SK-N-SH (cell line): ENCODE data around the gene ABCA4. TPM values are rescaled to one million over a fixed set of nuclear protein-coding genes. Genes with fewer than 3 reads are reported as not detected.

Experiments
- CTCF ChIA-PET: fragments of 300-600, 350-600 bp; formaldehyde crosslinking; extraction: SDS; loops from one replicate; lab custom pipeline; 2021; lab: Yijun Ruan, JAX
- POLR2A ChIA-PET: fragments of 350-600 bp; sonication (Branson Sonifier 250); formaldehyde crosslinking; extraction: SDS; loops from one replicate; lab custom pipeline; 2020; ENCODE audit warnings: antibody characterized with exemption, inconsistent platforms; lab: Yijun Ruan, JAX
- DNase-seq: peaks from one replicate; pipeline ENCODE4 v3.0.0; 2012
- H2AFZ ChIP-seq: fragments of 200-600 bp; sonication (generic); 2 replicates; pipeline ENCODE4 v1.8.1; 2016; ENCODE audit warnings: antibody characterized with exemption, mild to moderate bottlenecking, low read depth
- H3F3A ChIP-seq: fragments of 200-600 bp; sonication (generic); replicated peaks from 2 replicates; pipeline ENCODE3; 2016; ENCODE audit warnings: antibody characterized with exemption, mild to moderate bottlenecking; ENCODE audit not compliant: insufficient read depth
- H3K27ac ChIP-seq, 2 experiments: fragments of 200-500 bp in 1 of 2; fragments of 200-600 bp in 1 of 2; sonication (Bioruptor generic) in 1 of 2; sonication (generic), shearing (Covaris generic) in 1 of 2; 2 replicates each; pipeline versions ENCODE4 v1.5.1 to v1.6.1; 2014 to 2016; ENCODE audit warnings: low read depth in 2 of 2, inconsistent platforms in 1 of 2, low read length in 1 of 2, mild to moderate bottlenecking in 1 of 2, mixed read lengths in 1 of 2
- H3K27me3 ChIP-seq: fragments of 200-600 bp; sonication (generic), shearing (Covaris generic); 2 replicates; pipeline ENCODE4 v1.6.1; 2016; ENCODE audit warnings: mixed run types; ENCODE audit not compliant: insufficient read depth
- H3K36me3 ChIP-seq, 2 experiments: fragments of 200-500 bp in 1 of 2; fragments of 200-600 bp in 1 of 2; sonication (Bioruptor generic) in 1 of 2; sonication (generic) in 1 of 2; replicated peaks in 1 of 2; 2 replicates each; pipeline versions ENCODE3 to v1.5.1; 2014 to 2016; ENCODE audit warnings: low read length in 1 of 2, mild to moderate bottlenecking in 1 of 2; ENCODE audit not compliant: insufficient read depth in 2 of 2, control insufficient read depth in 1 of 2
- H3K4me1 ChIP-seq, 2 experiments: fragments of 200-500 bp in 1 of 2; fragments of 200-600 bp in 1 of 2; sonication (Bioruptor generic) in 1 of 2; sonication (generic), shearing (Covaris generic) in 1 of 2; 2 replicates each; pipeline versions ENCODE4 v1.5.1 to v1.6.1; 2014 to 2016; ENCODE audit warnings: low read depth in 1 of 2, low read length in 1 of 2, mixed run types in 1 of 2; ENCODE audit not compliant: insufficient read depth in 2 of 2, control insufficient read depth in 1 of 2
- H3K4me2 ChIP-seq: fragments of 200-600 bp; sonication (generic), shearing (Covaris generic); 2 replicates; pipeline ENCODE4 v1.6.1; 2017; ENCODE audit warnings: mixed run types
- H3K4me3 ChIP-seq, 2 experiments: fragments of 200-500 bp in 1 of 2; fragments of 200-600 bp in 1 of 2; sonication (Bioruptor generic) in 1 of 2; sonication (generic), shearing (Covaris generic) in 1 of 2; 2 replicates each; pipeline versions ENCODE4 v1.5.1 to v1.8.1; 2014 to 2016; ENCODE audit warnings: low read depth in 2 of 2, inconsistent platforms in 1 of 2, low read length in 1 of 2, mild to moderate bottlenecking in 1 of 2, mixed read lengths in 1 of 2, moderate library complexity in 1 of 2
- H3K79me2 ChIP-seq: fragments of 200-600 bp; sonication (generic); 2 replicates; pipeline ENCODE4 v1.8.1; 2017; ENCODE audit warnings: mild to moderate bottlenecking; ENCODE audit not compliant: insufficient read depth
- H3K9ac ChIP-seq: fragments of 200-600 bp; sonication (generic); 2 replicates; pipeline ENCODE4 v1.6.1; 2017; ENCODE audit warnings: mixed run types
- H3K9me2 ChIP-seq: fragments of 200-600 bp; sonication (generic); 2 replicates; pipeline ENCODE4 v1.6.1; 2017; ENCODE audit warnings: mixed run types
- H3K9me3 ChIP-seq: fragments of 200-600 bp; sonication (generic); 2 replicates; pipeline ENCODE4 v1.6.1; 2017; ENCODE audit warnings: mixed run types, mild to moderate bottlenecking, moderate library complexity
- H4K20me1 ChIP-seq: fragments of 200-600 bp; sonication (generic); 2 replicates; pipeline ENCODE4 v1.6.1; 2017; ENCODE audit warnings: mild to moderate bottlenecking, mixed run types; ENCODE audit not compliant: insufficient read depth
- CHD2 ChIP-seq: fragments of 150-350 bp; IDR thresholded peaks from 2 replicates; pipeline ENCODE4 v1.6.1; 2018; ENCODE audit warnings: low read length; ENCODE audit not compliant: partially characterized antibody
- ELF1 ChIP-seq: IDR thresholded peaks from 2 replicates; pipeline ENCODE4 v1.4.0; 2012
- EZH2phosphoT487 ChIP-seq: fragments of 200-600 bp; sonication (generic); IDR thresholded peaks from 2 replicates; pipeline ENCODE4 v1.6.1; 2017; ENCODE audit warnings: low read depth, mixed run types, mild to moderate bottlenecking, antibody characterized with exemption, moderate library complexity, borderline replicate concordance
- FOSL2 ChIP-seq: IDR thresholded peaks from 2 replicates; pipeline ENCODE4 v1.4.0; 2012; ENCODE audit warnings: low read depth, mild to moderate bottlenecking, moderate library complexity, borderline replicate concordance
- FOXJ3 ChIP-seq: sonication (generic); formaldehyde crosslinking; IDR thresholded peaks from 2 replicates; pipeline ENCODE4 v1.5.1; 2020; ENCODE audit warnings: mild to moderate bottlenecking, missing genetic modification reagents
- FOXM1 ChIP-seq: IDR thresholded peaks from 2 replicates; pipeline ENCODE4 v1.4.0; 2012; ENCODE audit warnings: low read depth, mild to moderate bottlenecking
- GATA2 ChIP-seq: sonication (generic); formaldehyde crosslinking; IDR thresholded peaks from 2 replicates; pipeline ENCODE4 v1.5.0; 2020; ENCODE audit warnings: mild to moderate bottlenecking, missing genetic modification reagents
- MAX ChIP-seq: IDR thresholded peaks from 2 replicates; pipeline ENCODE4 v1.4.0; 2012; ENCODE audit warnings: low read depth
- MXI1 ChIP-seq: IDR thresholded peaks from 2 replicates; pipeline ENCODE4 v1.6.1; 2012; ENCODE audit warnings: mild to moderate bottlenecking, low read depth, low read length, improper control_type of control experiment
- NRF1 ChIP-seq: IDR thresholded peaks from 2 replicates; pipeline ENCODE4 v1.6.1; 2012; ENCODE audit warnings: low read depth, mild to moderate bottlenecking, low read length
- PBX3 ChIP-seq: IDR thresholded peaks from 2 replicates; pipeline ENCODE4; 2012
- POLR2AphosphoS5 ChIP-seq: IDR thresholded peaks from 2 replicates; pipeline ENCODE4 v1.6.1; 2012; ENCODE audit warnings: low read depth, low read length
- RAD21 ChIP-seq: IDR thresholded peaks from 2 replicates; pipeline ENCODE4 v1.6.1; 2012; ENCODE audit warnings: mild to moderate bottlenecking, low read length
- RCOR1 ChIP-seq: fragments of 150-350 bp; IDR thresholded peaks from 2 replicates; pipeline ENCODE4 v1.6.1; 2017; ENCODE audit warnings: antibody characterized with exemption, low read length
- REST ChIP-seq: IDR thresholded peaks from 2 replicates; pipeline ENCODE4 v1.6.1; 2012; ENCODE audit warnings: mild to moderate bottlenecking, low read depth, low read length, moderate library complexity
- RFX5 ChIP-seq: IDR thresholded peaks from 2 replicates; pipeline ENCODE4 v1.6.1; 2012; ENCODE audit warnings: mild to moderate bottlenecking, improper control_type of control experiment, low read length
- SMC3 ChIP-seq: IDR thresholded peaks from 2 replicates; pipeline ENCODE4 v1.6.1; 2012; ENCODE audit warnings: low read depth, low read length, improper control_type of control experiment
- TAF1 ChIP-seq: IDR thresholded peaks from 2 replicates; pipeline ENCODE4 v1.6.1; 2012; ENCODE audit warnings: low read depth, mild to moderate bottlenecking, low read length, moderate library complexity, borderline replicate concordance
- TCF12 ChIP-seq: IDR thresholded peaks from 2 replicates; pipeline ENCODE4 v1.4.0; 2012
- YY1 ChIP-seq: IDR thresholded peaks from 2 replicates; pipeline ENCODE4 v1.4.0; 2012; ENCODE audit warnings: low read depth, mild to moderate bottlenecking
- ZBTB33 ChIP-seq: IDR thresholded peaks from 2 replicates; pipeline ENCODE4 v1.4.0; 2012; ENCODE audit warnings: low read depth, borderline replicate concordance
- WGBS: methylation state at CpG from one replicate; pipeline ENCODE4 v1.1.6; 2017; ENCODE audit warnings: low lambda C conversion rate; 5-methylcytosine and 5-hydroxymethylcytosine counted together
- polyA plus RNA-seq, 3 experiments: library from polyadenylated mRNA; depleted of rRNA; stranded (reverse); fragments of >200 nt; gene quantifications; 2 replicates each; pipeline ENCODE4 v1.2.3, GENCODE V29; 2012

The ABCA4 gene
- polyA plus RNA-seq, 1 of the 3 experiments (the other 2 are of a cell fraction) = 0.03 TPM

- no peak for TF ChIP-seq REST
- TF ChIP-seq, all 33 proteins: peak for 0
Observed at GRCh38 chr1:94095744-94096469, 25.0 kb downstream of the ABCA4 start (continued).

- POLR2A ChIA-PET = no interaction called here
- H2AFZ ChIP-seq = no peak overlapping the region
- CTCF ChIA-PET = interaction anchor here (1.1 to 1.7 kb wide), 3 partner anchors 33 to 241 kb away, joined by 4 to 6 read pairs (median 6); no protein-coding TSS in a partner anchor
Observed at GRCh38 chr1:94095112-94095637, 25.8 kb downstream of the ABCA4 start.

More at GRCh38 chr1:94095112-94095637, 25.8 kb downstream of the ABCA4 start:
- 92% methylated on average over 14 of the region's 21 CpGs for WGBS
- no peaks in the 10 kb centered on the region for H3K9me3 ChIP-seq
- H3K9me2 ChIP-seq = no peaks in the 10 kb centered on the region
- H3K79me2 ChIP-seq = no peaks in the 10 kb centered on the region
- H4K20me1 ChIP-seq = no peaks in the 10 kb centered on the region
- no peak overlapping the region for H3K9ac ChIP-seq
- DNase-seq = no peak
- no peak overlapping the region for H3K27ac ChIP-seq
- TF ChIP-seq TAF1 = no peak
- TF ChIP-seq ELF1 = no peak
- no peak for TF ChIP-seq GATA2 (CRISPR knock-in tag)
- no peak for TF ChIP-seq POLR2AphosphoS5
- TF ChIP-seq RCOR1 = no peak
- no peak for TF ChIP-seq PBX3
- TF ChIP-seq FOXM1 = no peak
- no peak for TF ChIP-seq FOXJ3 (CRISPR knock-in tag)
- TF ChIP-seq MAX = no peak
- TF ChIP-seq SMC3 = no peak
- no peak for TF ChIP-seq RFX5
- no peak for TF ChIP-seq FOSL2
- no peak for TF ChIP-seq ZBTB33
- no peak for TF ChIP-seq YY1
- TF ChIP-seq MXI1 = no peak
- TF ChIP-seq RAD21 = no peak
- TF ChIP-seq EZH2phosphoT487 = no peak
- no peak for TF ChIP-seq TCF12
- no peak for TF ChIP-seq CHD2
- no peak for TF ChIP-seq NRF1
- no peak overlapping the region for H3K4me3 ChIP-seq
- H3K4me1 ChIP-seq = peaks cover 0 to 9% of the 10 kb centered on the region in 2 experiments; a peak in 2 of 4 replicates
- no peak overlapping the region for H3K4me2 ChIP-seq
- H3K36me3 ChIP-seq = no peaks in the 10 kb centered on the region
- H3K27me3 ChIP-seq = no peaks in the 10 kb centered on the region
- H3F3A ChIP-seq = no peaks in the 10 kb centered on the region
